NCI-H2227 (cell line): ENCODE results near the gene RIN3.

Experiments
- DNase-seq: peaks from one replicate; lab custom pipeline; 2025; ENCODE audit not compliant: unreplicated experiment; lab: John Stamatoyannopoulos, UW

Gene RIN3

GRCh38 chr14:92737206-92737605 lies 223.6 kb downstream of the RIN3 start:
- DNase-seq = no peak

DNA sequence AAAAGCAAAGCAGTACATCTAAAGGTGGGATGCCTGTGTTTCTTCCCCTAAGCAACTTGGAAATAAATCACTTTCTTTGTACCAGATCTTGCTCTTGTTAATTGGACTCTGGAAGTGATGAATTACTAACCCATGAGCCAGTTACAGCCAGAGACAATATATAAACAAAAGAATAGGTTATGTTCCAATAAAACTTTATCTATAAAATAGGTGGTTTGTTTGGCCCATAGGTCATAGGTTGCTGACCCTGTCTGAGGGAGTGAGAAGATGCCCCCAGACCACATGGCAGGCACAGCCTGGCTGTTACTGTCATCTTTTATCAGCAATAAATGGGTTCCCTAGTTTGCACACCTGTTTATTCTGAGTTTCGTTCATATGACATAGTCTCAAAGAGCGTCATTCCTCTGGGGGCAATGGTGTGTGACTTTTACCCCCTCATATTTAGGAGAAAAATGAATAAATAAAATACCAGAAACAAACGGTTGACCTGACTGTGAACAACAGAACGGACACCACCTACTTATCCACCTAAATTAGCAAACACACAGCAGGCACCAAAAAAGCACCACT lies 224.1 kb downstream of the RIN3 start:
- DNase-seq = no peak
